GM18502 (cell line): ENCODE data around the gene SMG6.
A peak's percentile ranks its signal among the peaks of the same experiment; 100 is the strongest.

ENCODE experiments used
- ATAC-seq: cut with Tn5 transposase; IDR thresholded peaks from one replicate; pipeline ENCODE4 v1.9.1; 2021; ENCODE audit warnings: mild to moderate bottlenecking; ENCODE audit not compliant: unreplicated experiment, poor library complexity

The SMG6 gene

GRCh38 chr17:2309338-2310154 lies 6.0 kb upstream of the SMG6 start:
- ATAC-seq = no peak

- ATAC-seq = no peak
Measured at GRCh38 chr17:2304931-2305330, 1.3 kb upstream of the SMG6 start.

- no peak for ATAC-seq
Measured at GRCh38 chr17:2302778-2303203, 794 bp downstream of the SMG6 start.

GRCh38 chr17:2299756-2300155 lies 3.8 kb downstream of the SMG6 start:
- no peak for ATAC-seq

- no peak for ATAC-seq
Measured at GRCh38 chr17:2299136-2299535, 4.4 kb downstream of the SMG6 start.

- ATAC-seq = no peak
Measured at GRCh38 chr17:2297023-2297422, 6.6 kb downstream of the SMG6 start.

- no peak for ATAC-seq
Measured at GRCh38 chr17:2295575-2295974, 8.0 kb downstream of the SMG6 start.

GRCh38 chr17:2292100-2292499 lies 11.5 kb downstream of the SMG6 start:
- ATAC-seq = no peak

GRCh38 chr17:2289878-2290478 lies 13.6 kb downstream of the SMG6 start:
- no peak for ATAC-seq

GRCh38 chr17:2283302-2283701 lies 20.3 kb downstream of the SMG6 start:
- ATAC-seq = no peak

- no peak for ATAC-seq
Measured at GRCh38 chr17:2282297-2282873, 21.2 kb downstream of the SMG6 start.

- no peak for ATAC-seq
Measured at GRCh38 chr17:2279707-2280106, 23.9 kb downstream of the SMG6 start.

GRCh38 chr17:2277429-2278170 lies 26.0 kb downstream of the SMG6 start:
- no peak for ATAC-seq

GRCh38 chr17:2275722-2276121 lies 27.9 kb downstream of the SMG6 start:
- no peak for ATAC-seq

- no peak for ATAC-seq
Measured at GRCh38 chr17:2274414-2274813, 29.2 kb downstream of the SMG6 start.

- ATAC-seq = no peak
Measured at GRCh38 chr17:2271985-2272702, 31.4 kb downstream of the SMG6 start.

- ATAC-seq = no peak
Measured at GRCh38 chr17:2267354-2267753, 36.2 kb downstream of the SMG6 start.

GRCh38 chr17:2266865-2267228 lies 36.7 kb downstream of the SMG6 start:
- ATAC-seq = peak; percentile 24

- peak; percentile 79 for ATAC-seq
Measured at GRCh38 chr17:2266045-2266864, 37.3 kb downstream of the SMG6 start.
